ENCODE data around the gene GPR183. TPM values are rescaled to one million over a fixed set of nuclear protein-coding genes. Genes with fewer than 3 reads are reported as not detected.

The GPR183 gene

Small RNA genes lying within 50 kb of the gene (small RNA-seq; reads per million reads assigned to genes)
- not detected for gene MIR623 (ENCODE audit: insufficient read depth)

Measured in neuronal stem cell (in vitro differentiated cells).